Nephron (organoid): Measurements from ENCODE around the gene BCAS1.
"Not testable (repeated sequence)": the region's sequence is repeated elsewhere in the genome, so short reads cannot be mapped to it uniquely, and the experiment has no call there.

Experiments
- H3K27ac Mint-ChIP-seq, 3 experiments: 2 replicates each; pipeline ENCODE4 v1.8.0; 2020; ENCODE audit warnings: mixed read lengths in 3 of 3, mild to moderate bottlenecking in 2 of 3, moderate library complexity in 1 of 3
- H3K27me3 Mint-ChIP-seq: 2 replicates; pipeline ENCODE4 v1.8.0; 2021; ENCODE audit warnings: low read depth, mild to moderate bottlenecking, moderate library complexity, mixed read lengths
- H3K36me3 Mint-ChIP-seq: 2 replicates; pipeline ENCODE4 v1.8.0; 2020; ENCODE audit warnings: low read depth, mixed read lengths
- H3K4me1 Mint-ChIP-seq: 2 replicates; pipeline ENCODE4 v1.8.0; 2020; ENCODE audit warnings: mixed read lengths
- H3K4me3 Mint-ChIP-seq, 3 experiments: 2 replicates each; pipeline ENCODE4 v1.8.0; 2020; ENCODE audit warnings: mild to moderate bottlenecking in 3 of 3, mixed read lengths in 3 of 3, moderate library complexity in 2 of 3
- H3K9me3 Mint-ChIP-seq: 2 replicates; pipeline ENCODE4 v1.8.0; 2020; ENCODE audit warnings: mixed read lengths
- CTCF ChIP-seq, 3 experiments: fragments of 200-600 bp; sonication (generic); IDR thresholded peaks; one replicate each; pipeline ENCODE4 v1.5.0; 2021; ENCODE audit warnings: antibody characterized with exemption in 3 of 3; ENCODE audit not compliant: unreplicated experiment in 3 of 3

BCAS1 gene

GRCh38 chr20:53935344-53936084 is 134.9 kb downstream of the BCAS1 start:
- Mint-ChIP-seq H3K9me3 (no peaks in the 10 kb centered on the region), H3K4me3 (no peak overlapping the region), H3K4me1 (peaks cover 36% of the 10 kb centered on the region), H3K27me3 (no peaks in the 10 kb centered on the region), H3K27ac (peak overlapping the region; percentile 92 to 97 (median 92)), H3K36me3 (no peaks in the 10 kb centered on the region)
- TF ChIP-seq CTCF (IDR thresholded peaks at IDR 0.05; ENCODE audit: unreplicated experiment in 3 of 3), result no peak

- no peaks in the 10 kb centered on the region for H3K36me3 Mint-ChIP-seq
- H3K27me3 Mint-ChIP-seq, result no peaks in the 10 kb centered on the region
- no peak overlapping the region for H3K4me3 Mint-ChIP-seq
- no peak for TF ChIP-seq CTCF (IDR thresholded peaks at IDR 0.05; ENCODE audit: unreplicated experiment in 3 of 3)
- peak overlapping the region; percentile 92 to 97 (median 92) for H3K27ac Mint-ChIP-seq
- H3K4me1 Mint-ChIP-seq, result peaks cover 27% of the 10 kb centered on the region
- no peaks in the 10 kb centered on the region for H3K9me3 Mint-ChIP-seq
Measured at GRCh38 chr20:53934421-53935343, 135.7 kb downstream of the BCAS1 start.

GRCh38 chr20:53933232-53933846 is 137.1 kb downstream of the BCAS1 start:
- Mint-ChIP-seq H3K27me3 (no peaks in the 10 kb centered on the region), H3K27ac (peak overlapping the region in 2 of 3 experiments; percentile 44 to 92), H3K4me1 (peaks cover 21% of the 10 kb centered on the region), H3K9me3 (no peaks in the 10 kb centered on the region), H3K36me3 (no peaks in the 10 kb centered on the region), H3K4me3 (no peak overlapping the region)
- no peak for TF ChIP-seq CTCF (IDR thresholded peaks at IDR 0.05; ENCODE audit: unreplicated experiment in 3 of 3)

GRCh38 chr20:53932655-53933192 is 137.7 kb downstream of the BCAS1 start:
- H3K4me3 Mint-ChIP-seq, H3K9me3 Mint-ChIP-seq, H3K36me3 Mint-ChIP-seq, H3K27me3 Mint-ChIP-seq, H3K27ac Mint-ChIP-seq: not testable (repeated sequence)
- peaks cover 21% of the 10 kb centered on the region for H3K4me1 Mint-ChIP-seq

GRCh38 chr20:53931597-53931996 is 138.8 kb downstream of the BCAS1 start:
- no peaks in the 10 kb centered on the region for H3K9me3 Mint-ChIP-seq
- no peaks in the 10 kb centered on the region for H3K27me3 Mint-ChIP-seq
- H3K4me3 Mint-ChIP-seq, result no peak overlapping the region
- no peaks in the 10 kb centered on the region for H3K36me3 Mint-ChIP-seq
- H3K4me1 Mint-ChIP-seq, result peaks cover 27% of the 10 kb centered on the region
- TF ChIP-seq CTCF (IDR thresholded peaks at IDR 0.05; ENCODE audit: unreplicated experiment in 3 of 3), result no peak
- no peak overlapping the region for H3K27ac Mint-ChIP-seq
